A549 (cell line): ENCODE measurements around the gene LCOR.

Experiments used
- BHLHE40 ChIP-seq: IDR thresholded peaks from 2 replicates; pipeline ENCODE4 v1.6.1; 2012; ENCODE audit warnings: low read depth, low read length, inconsistent platforms
- CEBPB ChIP-seq, 2 experiments: fragments of >200 bp in 1 of 2; sonication (Bioruptor Twin) in 1 of 2; formaldehyde crosslinking in 1 of 2; IDR thresholded peaks; 2 replicates each; pipeline ENCODE4 v1.6.1; 2012 to 2016
- KDM5A ChIP-seq: fragments of 200-600 bp; sonication (generic); IDR thresholded peaks from 2 replicates; pipeline ENCODE4 v1.6.1; 2016; ENCODE audit warnings: antibody characterized with exemption, mild to moderate bottlenecking
- MYC ChIP-seq: IDR thresholded peaks from 2 replicates; pipeline ENCODE4 v1.6.1; 2012; ENCODE audit warnings: mild to moderate bottlenecking, inconsistent platforms, low read length, improper control_type of control experiment, borderline replicate concordance
- RCOR1 ChIP-seq: fragments of 150-350 bp; IDR thresholded peaks from 2 replicates; pipeline ENCODE4 v1.6.1; 2014; ENCODE audit warnings: antibody characterized with exemption, low read length, low read depth
- ZNF302 ChIP-seq: fragments of 250-450 bp; sonication (Bioruptor Pico); IDR thresholded peaks from 2 replicates; pipeline ENCODE4 v1.9.0; 2021; ENCODE audit warnings: inconsistent platforms, mild to moderate bottlenecking, moderate library complexity
- TF ChIP-seq, protein P1 (sequence below): fragments of >200 bp; sonication (Bioruptor Twin); formaldehyde crosslinking; IDR thresholded peaks from 3 replicates; pipeline ENCODE4 v1.5.1; 2016
- TF ChIP-seq, protein P2 (sequence below): fragments of 200-600 bp; sonication (generic); IDR thresholded peaks from 2 replicates; pipeline ENCODE4 v1.6.1; 2016; ENCODE audit warnings: antibody characterized with exemption, mild to moderate bottlenecking, moderate library complexity

DNA sequence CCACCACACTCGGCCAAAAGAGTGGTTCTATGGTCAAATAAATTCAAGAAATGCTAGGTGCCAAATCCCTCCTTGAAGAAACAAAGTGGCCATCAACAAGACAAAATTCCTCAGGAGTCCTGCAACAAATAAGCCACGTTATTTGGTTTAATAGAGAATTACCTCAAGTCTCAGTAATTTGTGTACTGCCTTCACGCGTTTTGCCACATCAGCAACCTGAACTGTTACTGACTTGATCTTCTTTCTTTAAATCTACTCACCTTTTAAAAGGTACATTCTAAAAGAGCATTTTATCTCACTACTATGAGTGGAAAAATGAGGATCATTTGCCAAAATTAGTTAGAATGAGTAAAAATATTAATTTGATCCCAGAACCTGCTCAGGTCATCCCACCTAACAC is 34.6 kb upstream of the LCOR start:
- TF ChIP-seq, protein P1, sequence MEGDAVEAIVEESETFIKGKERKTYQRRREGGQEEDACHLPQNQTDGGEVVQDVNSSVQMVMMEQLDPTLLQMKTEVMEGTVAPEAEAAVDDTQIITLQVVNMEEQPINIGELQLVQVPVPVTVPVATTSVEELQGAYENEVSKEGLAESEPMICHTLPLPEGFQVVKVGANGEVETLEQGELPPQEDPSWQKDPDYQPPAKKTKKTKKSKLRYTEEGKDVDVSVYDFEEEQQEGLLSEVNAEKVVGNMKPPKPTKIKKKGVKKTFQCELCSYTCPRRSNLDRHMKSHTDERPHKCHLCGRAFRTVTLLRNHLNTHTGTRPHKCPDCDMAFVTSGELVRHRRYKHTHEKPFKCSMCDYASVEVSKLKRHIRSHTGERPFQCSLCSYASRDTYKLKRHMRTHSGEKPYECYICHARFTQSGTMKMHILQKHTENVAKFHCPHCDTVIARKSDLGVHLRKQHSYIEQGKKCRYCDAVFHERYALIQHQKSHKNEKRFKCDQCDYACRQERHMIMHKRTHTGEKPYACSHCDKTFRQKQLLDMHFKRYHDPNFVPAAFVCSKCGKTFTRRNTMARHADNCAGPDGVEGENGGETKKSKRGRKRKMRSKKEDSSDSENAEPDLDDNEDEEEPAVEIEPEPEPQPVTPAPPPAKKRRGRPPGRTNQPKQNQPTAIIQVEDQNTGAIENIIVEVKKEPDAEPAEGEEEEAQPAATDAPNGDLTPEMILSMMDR = no peak
- TF ChIP-seq RCOR1 (no peak), CEBPB (IDR thresholded peaks at IDR 0.05) (no peak), KDM5A (no peak), BHLHE40 (no peak), MYC (no peak), ZNF302 (CRISPR knock-in tag) (no peak)
- TF ChIP-seq, protein P2, sequence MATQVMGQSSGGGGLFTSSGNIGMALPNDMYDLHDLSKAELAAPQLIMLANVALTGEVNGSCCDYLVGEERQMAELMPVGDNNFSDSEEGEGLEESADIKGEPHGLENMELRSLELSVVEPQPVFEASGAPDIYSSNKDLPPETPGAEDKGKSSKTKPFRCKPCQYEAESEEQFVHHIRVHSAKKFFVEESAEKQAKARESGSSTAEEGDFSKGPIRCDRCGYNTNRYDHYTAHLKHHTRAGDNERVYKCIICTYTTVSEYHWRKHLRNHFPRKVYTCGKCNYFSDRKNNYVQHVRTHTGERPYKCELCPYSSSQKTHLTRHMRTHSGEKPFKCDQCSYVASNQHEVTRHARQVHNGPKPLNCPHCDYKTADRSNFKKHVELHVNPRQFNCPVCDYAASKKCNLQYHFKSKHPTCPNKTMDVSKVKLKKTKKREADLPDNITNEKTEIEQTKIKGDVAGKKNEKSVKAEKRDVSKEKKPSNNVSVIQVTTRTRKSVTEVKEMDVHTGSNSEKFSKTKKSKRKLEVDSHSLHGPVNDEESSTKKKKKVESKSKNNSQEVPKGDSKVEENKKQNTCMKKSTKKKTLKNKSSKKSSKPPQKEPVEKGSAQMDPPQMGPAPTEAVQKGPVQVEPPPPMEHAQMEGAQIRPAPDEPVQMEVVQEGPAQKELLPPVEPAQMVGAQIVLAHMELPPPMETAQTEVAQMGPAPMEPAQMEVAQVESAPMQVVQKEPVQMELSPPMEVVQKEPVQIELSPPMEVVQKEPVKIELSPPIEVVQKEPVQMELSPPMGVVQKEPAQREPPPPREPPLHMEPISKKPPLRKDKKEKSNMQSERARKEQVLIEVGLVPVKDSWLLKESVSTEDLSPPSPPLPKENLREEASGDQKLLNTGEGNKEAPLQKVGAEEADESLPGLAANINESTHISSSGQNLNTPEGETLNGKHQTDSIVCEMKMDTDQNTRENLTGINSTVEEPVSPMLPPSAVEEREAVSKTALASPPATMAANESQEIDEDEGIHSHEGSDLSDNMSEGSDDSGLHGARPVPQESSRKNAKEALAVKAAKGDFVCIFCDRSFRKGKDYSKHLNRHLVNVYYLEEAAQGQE = no peak
